Smooth muscle cell (in vitro differentiated cells): ENCODE data around the gene RASA2. TPM values are rescaled to one million over a fixed set of nuclear protein-coding genes. Genes with fewer than 3 reads are reported as not detected.

Experiments used
- DNase-seq: peaks from one replicate; lab custom pipeline; 2025; ENCODE audit not compliant: unreplicated experiment; lab: John Stamatoyannopoulos, UW
- H2AFZ ChIP-seq: fragments of 200-600 bp; sonication (generic); 2 replicates; pipeline ENCODE4 v1.6.0; 2016; ENCODE audit warnings: antibody characterized with exemption, low read depth, mild to moderate bottlenecking
- H3F3A ChIP-seq: fragments of 200-600 bp; sonication (generic); 2 replicates; pipeline ENCODE4 v1.6.0; 2017; ENCODE audit warnings: antibody characterized with exemption, low read depth
- H3K27ac ChIP-seq: fragments of 200-600 bp; sonication (generic); 2 replicates; pipeline ENCODE4 v1.5.1; 2016; ENCODE audit warnings: low read depth, mild to moderate bottlenecking
- H3K27me3 ChIP-seq: fragments of 200-600 bp; sonication (generic); 2 replicates; pipeline ENCODE4 v1.6.1; 2016; ENCODE audit warnings: low read depth, mild to moderate bottlenecking
- H3K36me3 ChIP-seq: fragments of 200-600 bp; sonication (generic); 2 replicates; pipeline ENCODE4 v1.5.1; 2016; ENCODE audit warnings: low read depth
- H3K4me1 ChIP-seq: fragments of 200-600 bp; sonication (generic); 2 replicates; pipeline ENCODE4 v1.5.1; 2016; ENCODE audit warnings: low read depth
- H3K4me2 ChIP-seq: fragments of 200-600 bp; sonication (generic); 2 replicates; pipeline ENCODE4 v1.6.0; 2016; ENCODE audit warnings: mild to moderate bottlenecking
- H3K4me3 ChIP-seq: fragments of 200-600 bp; sonication (generic); 2 replicates; pipeline ENCODE4 v1.5.1; 2016; ENCODE audit warnings: mild to moderate bottlenecking
- H3K79me2 ChIP-seq: fragments of 200-600 bp; sonication (generic); 2 replicates; pipeline ENCODE4 v1.6.0; 2016; ENCODE audit warnings: low read depth, mild to moderate bottlenecking
- H3K9ac ChIP-seq: fragments of 200-600 bp; sonication (generic); 2 replicates; pipeline ENCODE4 v1.6.0; 2016; ENCODE audit warnings: low read depth
- H3K9me3 ChIP-seq: fragments of 200-600 bp; sonication (generic); replicated peaks from 2 replicates; pipeline ENCODE4 v1.5.1; 2016; ENCODE audit warnings: low read depth
- H4K20me1 ChIP-seq: fragments of 200-600 bp; sonication (generic); 2 replicates; pipeline ENCODE4 v1.6.0; 2016; ENCODE audit warnings: low read depth
- WGBS: methylation state at CpG from one replicate; pipeline ENCODE4 v1.1.7; 2016; ENCODE audit warnings: low lambda C conversion rate; 5-methylcytosine and 5-hydroxymethylcytosine counted together
- polyA plus RNA-seq: library from polyadenylated mRNA; unstranded; fragments of >200 nt; fragmentation: Nextera tagmentation; extraction: Ambion mirVana; gene quantifications from 2 replicates; pipeline ENCODE4 v1.2.1, GENCODE V29; 2016
- total RNA-seq: library from RNA; depleted of rRNA; stranded (reverse); fragments of >200 nt; gene quantifications from 2 replicates; pipeline ENCODE4 v1.2.3, GENCODE V29; 2014
- TF ChIP-seq, protein P1 (sequence below): fragments of 200-600 bp; sonication (generic); IDR thresholded peaks from 2 replicates; pipeline ENCODE4 v1.5.1; 2017; ENCODE audit warnings: borderline replicate concordance, mild to moderate bottlenecking, antibody characterized with exemption; ENCODE audit not compliant: insufficient read depth, poor library complexity, severe bottlenecking

The RASA2 gene
- total and polyA plus RNA-seq, 2 experiments from 2014 or later: 4.9 to 20.0 TPM

DNA sequence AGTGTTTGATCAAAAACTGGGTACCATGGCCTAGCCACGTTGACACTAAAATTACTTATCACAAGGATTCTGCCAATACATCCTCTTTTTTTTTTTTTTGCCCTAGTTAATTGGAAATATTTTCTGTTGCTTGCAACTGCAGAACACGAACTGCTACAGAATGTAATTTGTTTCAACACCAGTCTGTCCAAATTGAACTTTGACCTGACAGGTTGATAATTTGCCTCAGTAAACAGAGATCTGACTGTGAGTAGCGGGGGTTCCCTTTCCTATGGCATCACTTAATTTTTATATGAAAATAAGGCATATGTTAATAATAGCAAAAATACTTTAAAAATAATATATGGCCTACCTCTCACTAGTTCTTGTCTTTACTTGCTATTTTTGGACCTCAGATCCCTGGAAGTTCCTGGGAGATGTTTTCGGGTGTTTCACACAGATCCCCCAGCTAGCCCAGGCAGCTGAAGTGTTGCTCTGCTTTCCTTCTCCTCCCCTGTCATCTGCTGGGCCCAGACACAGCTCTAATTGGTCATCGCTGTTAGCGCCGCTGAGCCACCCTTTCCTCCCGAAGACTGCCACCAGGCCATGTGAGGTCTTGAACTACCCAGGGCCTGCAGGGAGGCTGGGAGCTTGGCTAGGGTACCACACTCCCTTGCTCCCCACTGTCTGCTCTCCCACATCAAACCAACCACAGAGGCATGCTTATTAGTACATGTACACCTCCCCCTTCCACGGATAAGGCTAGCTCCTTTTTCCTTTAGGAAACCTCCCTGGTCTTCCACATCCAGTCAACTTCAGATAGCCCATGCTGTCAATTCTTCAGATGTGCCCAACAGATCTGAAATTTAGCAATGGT, 161.5 kb downstream of the RASA2 start:
- TF ChIP-seq, protein P1, sequence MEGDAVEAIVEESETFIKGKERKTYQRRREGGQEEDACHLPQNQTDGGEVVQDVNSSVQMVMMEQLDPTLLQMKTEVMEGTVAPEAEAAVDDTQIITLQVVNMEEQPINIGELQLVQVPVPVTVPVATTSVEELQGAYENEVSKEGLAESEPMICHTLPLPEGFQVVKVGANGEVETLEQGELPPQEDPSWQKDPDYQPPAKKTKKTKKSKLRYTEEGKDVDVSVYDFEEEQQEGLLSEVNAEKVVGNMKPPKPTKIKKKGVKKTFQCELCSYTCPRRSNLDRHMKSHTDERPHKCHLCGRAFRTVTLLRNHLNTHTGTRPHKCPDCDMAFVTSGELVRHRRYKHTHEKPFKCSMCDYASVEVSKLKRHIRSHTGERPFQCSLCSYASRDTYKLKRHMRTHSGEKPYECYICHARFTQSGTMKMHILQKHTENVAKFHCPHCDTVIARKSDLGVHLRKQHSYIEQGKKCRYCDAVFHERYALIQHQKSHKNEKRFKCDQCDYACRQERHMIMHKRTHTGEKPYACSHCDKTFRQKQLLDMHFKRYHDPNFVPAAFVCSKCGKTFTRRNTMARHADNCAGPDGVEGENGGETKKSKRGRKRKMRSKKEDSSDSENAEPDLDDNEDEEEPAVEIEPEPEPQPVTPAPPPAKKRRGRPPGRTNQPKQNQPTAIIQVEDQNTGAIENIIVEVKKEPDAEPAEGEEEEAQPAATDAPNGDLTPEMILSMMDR: no peak
- H3K4me1 ChIP-seq: no peaks in the 10 kb centered on the region
- H3K27ac ChIP-seq: no peak overlapping the region
- no peaks in the 10 kb centered on the region for H3K36me3 ChIP-seq
- DNase-seq: no peak
- no peak overlapping the region for H3K4me3 ChIP-seq
- no peaks in the 10 kb centered on the region for H3K27me3 ChIP-seq
- no peak overlapping the region for H2AFZ ChIP-seq
- H3K79me2 ChIP-seq: no peaks in the 10 kb centered on the region
- H4K20me1 ChIP-seq: no peaks in the 10 kb centered on the region
- H3F3A ChIP-seq: no peaks in the 10 kb centered on the region
- H3K9me3 ChIP-seq: no peaks in the 10 kb centered on the region
- no peak overlapping the region for H3K9ac ChIP-seq
- no peak overlapping the region for H3K4me2 ChIP-seq
- WGBS: 49% methylated on average over 9 of the region's 9 CpGs

DNA sequence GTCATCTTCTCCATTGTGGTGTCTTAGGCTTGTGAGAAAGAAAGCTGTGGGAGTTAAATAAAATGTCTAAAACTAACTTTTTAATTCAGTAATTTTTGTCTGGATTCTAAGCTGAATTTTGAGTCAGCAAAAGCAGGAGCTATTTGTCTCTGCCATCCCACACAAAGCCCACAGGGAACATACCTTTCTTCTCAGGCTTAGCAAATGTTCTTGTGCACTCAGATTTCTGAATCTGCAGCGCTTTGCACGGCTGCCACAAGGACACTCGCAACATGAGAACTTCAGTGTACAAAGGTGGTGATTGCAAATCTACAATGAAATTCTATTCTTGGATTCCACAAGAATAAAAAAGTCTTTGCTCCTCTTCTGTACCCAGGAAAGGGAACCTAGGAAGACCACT, 163.0 kb downstream of the RASA2 start:
- H3K36me3 ChIP-seq: no peaks in the 10 kb centered on the region
- no peak overlapping the region for H3K9ac ChIP-seq
- 48% methylated on average over 3 of the region's 3 CpGs for WGBS
- no peaks in the 10 kb centered on the region for H4K20me1 ChIP-seq
- TF ChIP-seq, protein P1: no peak
- H3K9me3 ChIP-seq: no peaks in the 10 kb centered on the region
- no peaks in the 10 kb centered on the region for H3K27me3 ChIP-seq
- H2AFZ ChIP-seq: no peak overlapping the region
- H3K4me2 ChIP-seq: no peak overlapping the region
- DNase-seq: no peak
- no peak overlapping the region for H3K27ac ChIP-seq
- H3K4me3 ChIP-seq: no peak overlapping the region
- H3K79me2 ChIP-seq: no peaks in the 10 kb centered on the region
- no peaks in the 10 kb centered on the region for H3F3A ChIP-seq
- H3K4me1 ChIP-seq: no peaks in the 10 kb centered on the region

DNA sequence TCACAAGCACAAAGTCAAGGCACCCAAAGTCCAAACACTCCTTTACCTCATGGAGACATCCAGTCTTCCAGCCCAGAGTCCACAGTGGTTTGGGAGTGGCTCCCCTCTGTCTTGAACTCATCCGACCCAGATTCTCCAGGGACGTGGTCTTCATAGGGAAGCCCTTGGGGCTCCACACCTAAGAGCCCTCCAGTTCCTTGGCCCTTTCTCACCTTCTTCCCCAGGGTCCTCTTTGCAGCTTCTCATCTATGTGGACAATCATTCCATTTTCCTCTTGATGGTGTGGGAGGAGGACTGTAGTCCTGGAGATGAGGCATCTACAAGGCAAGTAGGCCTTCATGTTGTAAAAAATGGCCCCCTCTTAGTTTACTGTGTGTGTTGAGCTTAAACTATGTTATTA, 164.0 kb downstream of the RASA2 start:
- 98% methylated on average over 2 of the region's 2 CpGs for WGBS

More for the DNA sequence above, 164.0 kb downstream of the RASA2 start:
- Histone ChIP-seq H3K36me3 (no peaks in the 10 kb centered on the region), H2AFZ (no peak overlapping the region), H3K4me2 (no peak overlapping the region), H3K9ac (no peak overlapping the region), H3K27me3 (no peaks in the 10 kb centered on the region), H4K20me1 (no peaks in the 10 kb centered on the region), H3K79me2 (no peaks in the 10 kb centered on the region), H3K9me3 (no peaks in the 10 kb centered on the region), H3F3A (no peaks in the 10 kb centered on the region), H3K4me3 (no peak overlapping the region), H3K4me1 (no peaks in the 10 kb centered on the region), H3K27ac (no peak overlapping the region)
- DNase-seq: no peak
- TF ChIP-seq, protein P1: no peak
